ENCODE results near the gene CS. TPM values are rescaled to one million over a fixed set of nuclear protein-coding genes. Genes with fewer than 3 reads are reported as not detected.
"Not testable (repeated sequence)": the region's sequence is repeated elsewhere in the genome, so short reads cannot be mapped to it uniquely, and the experiment has no call there.

The CS gene
- 196 TPM for total RNA-seq

- peak; percentile 99 for DNase-seq (ENCODE audit: low spot score)
These were observed at the start of gene CS for GRCh38 chr12:56299853-56300643. CS (minus strand) TSS chr12:56300330; CDS start chr12:56300201, 129 bp downstream.

GRCh38 chr12:56348776-56349175 is 48.6 kb upstream of the CS start:
- no peak for DNase-seq (ENCODE audit: low spot score)

DNA sequence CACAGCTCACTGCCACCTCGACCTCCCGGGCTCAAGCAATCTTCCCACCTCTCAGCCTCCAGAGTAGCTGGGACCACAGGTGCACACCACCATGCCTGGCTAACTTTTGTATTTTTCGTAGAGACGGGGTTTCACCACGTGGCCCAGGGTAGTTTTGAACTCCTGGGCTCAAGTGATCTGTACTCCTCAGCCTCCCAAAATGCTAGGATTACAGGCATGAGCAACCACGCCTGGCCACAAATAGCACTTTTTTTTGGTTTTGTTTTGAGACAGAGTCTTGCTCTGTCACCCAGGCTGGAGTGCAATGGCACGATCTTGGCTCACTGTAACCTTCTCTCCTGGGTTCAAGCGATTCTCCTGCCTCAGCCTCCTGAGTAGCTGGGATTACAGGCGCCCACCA is 47.1 kb upstream of the CS start:
- not testable (repeated sequence) for DNase-seq (ENCODE audit: low spot score)

DNA sequence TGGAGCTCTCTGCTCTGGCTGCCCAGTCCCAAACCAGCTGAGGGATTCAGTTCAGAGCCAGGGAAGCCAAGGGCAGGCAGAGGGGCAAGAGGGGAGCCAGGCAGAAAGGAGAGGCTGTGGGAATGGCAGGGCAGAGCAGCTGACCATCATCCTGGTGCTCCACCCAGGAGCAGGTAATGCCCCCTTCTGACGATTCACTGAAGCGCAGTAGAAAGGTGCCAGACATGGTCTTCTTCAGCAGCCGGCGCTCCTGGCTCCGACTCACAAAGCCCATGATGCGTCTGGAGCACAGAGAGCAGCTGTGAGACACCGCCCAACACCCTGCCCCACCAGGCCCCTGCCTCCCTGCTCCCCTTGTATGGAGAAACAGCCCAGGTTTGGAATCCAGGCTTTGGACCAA is 46.5 kb upstream of the CS start:
- no peak for DNase-seq (ENCODE audit: low spot score)

GRCh38 chr12:56342290-56342689 is 42.2 kb upstream of the CS start:
- DNase-seq (ENCODE audit: low spot score) = not testable (repeated sequence)

DNA sequence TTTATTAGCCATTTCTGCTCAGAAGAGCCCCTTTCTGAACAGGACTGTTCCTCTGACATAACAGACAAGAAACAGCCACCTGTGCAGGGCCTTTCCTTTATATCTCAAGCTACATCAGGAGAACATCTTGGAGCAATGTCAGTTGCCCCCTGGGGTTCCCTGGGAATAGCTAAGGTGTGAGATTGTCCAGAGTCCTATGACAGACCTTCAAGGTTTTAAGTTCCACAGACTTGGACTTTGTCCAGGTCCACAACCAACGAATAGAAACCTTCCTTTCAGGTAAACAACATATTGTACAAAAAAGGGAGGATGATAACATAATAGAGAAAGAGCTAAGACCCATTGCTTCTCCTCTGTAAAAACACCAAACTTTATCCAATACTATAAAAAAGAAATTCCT is 41.5 kb upstream of the CS start:
- DNase-seq (ENCODE audit: low spot score) = no peak

DNA sequence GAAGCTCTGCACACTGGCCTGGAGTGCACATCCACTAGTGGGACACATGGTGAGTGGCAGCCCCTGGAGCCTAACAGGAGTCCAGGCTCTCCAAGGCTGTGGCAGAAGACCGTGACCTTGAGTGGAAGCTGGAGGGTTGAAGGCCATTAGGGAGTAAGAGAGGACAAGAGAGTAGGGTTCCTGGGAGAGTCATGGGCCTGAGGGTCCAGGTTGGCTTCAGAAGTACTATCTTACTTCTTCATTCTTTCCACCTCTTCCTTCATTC is 39.0 kb upstream of the CS start:
- DNase-seq (ENCODE audit: low spot score) = no peak

GRCh38 chr12:56338308-56339157 is 38.4 kb upstream of the CS start, which contains the start of gene IL23A:
IL23A (plus strand) TSS chr12:56338884; CDS start chr12:56339045, 161 bp downstream.
- no peak for DNase-seq (ENCODE audit: low spot score)

GRCh38 chr12:56337753-56338251 is 37.7 kb upstream of the CS start:
- no peak for DNase-seq (ENCODE audit: low spot score)

- no peak for DNase-seq (ENCODE audit: low spot score)
These were observed 36.4 kb upstream of the CS start for GRCh38 chr12:56336361-56337167.

GRCh38 chr12:56335527-56335926 is 35.4 kb upstream of the CS start:
- not testable (repeated sequence) for DNase-seq (ENCODE audit: low spot score)

DNA sequence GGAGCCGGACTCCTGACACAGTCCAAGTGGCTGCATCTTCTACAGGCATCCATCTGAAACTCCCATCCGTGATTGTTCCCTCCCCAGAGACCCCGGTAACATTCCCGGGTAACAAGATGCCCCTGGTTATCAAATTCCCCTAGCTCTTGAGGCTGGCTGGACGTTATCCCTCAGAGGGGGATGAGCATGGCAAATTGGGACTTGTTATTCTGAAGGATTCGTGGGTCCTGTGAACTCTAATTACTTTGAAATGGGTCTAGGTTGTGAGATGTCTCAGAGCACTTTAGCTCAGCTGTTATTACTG is 34.3 kb upstream of the CS start:
- no peak for DNase-seq (ENCODE audit: low spot score)

- DNase-seq (ENCODE audit: low spot score) = peak; percentile 98
These were observed 33.8 kb upstream of the CS start, which contains the start of gene PAN2 for GRCh38 chr12:56333679-56334489. PAN2 (minus strand) TSS chr12:56334000; CDS start chr12:56333094, 906 bp downstream.

DNA sequence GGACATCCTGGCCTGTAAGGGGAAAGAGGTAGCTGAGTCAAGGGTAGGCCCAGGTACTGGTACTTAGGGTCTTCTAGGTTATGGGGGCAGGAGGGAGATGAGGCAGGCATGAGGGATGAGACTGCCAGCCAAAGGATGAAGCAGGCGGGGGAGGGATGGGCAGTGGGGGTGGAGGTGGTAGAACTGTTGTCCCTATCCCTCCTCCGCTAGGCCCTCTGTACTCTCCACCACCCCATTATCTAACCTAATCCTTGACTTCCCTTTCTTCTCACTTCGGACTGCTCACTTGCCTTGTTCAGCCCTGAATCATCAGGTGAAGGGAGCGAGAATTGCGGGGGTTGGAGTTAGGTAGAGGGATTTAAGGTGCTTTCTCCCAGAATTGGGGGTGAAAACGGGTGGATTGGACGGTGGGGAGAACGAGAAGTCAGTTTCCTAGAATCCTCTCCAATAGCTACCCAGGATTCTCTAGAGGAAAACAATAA is 33.1 kb upstream of the CS start:
- no peak for DNase-seq (ENCODE audit: low spot score)

DNA sequence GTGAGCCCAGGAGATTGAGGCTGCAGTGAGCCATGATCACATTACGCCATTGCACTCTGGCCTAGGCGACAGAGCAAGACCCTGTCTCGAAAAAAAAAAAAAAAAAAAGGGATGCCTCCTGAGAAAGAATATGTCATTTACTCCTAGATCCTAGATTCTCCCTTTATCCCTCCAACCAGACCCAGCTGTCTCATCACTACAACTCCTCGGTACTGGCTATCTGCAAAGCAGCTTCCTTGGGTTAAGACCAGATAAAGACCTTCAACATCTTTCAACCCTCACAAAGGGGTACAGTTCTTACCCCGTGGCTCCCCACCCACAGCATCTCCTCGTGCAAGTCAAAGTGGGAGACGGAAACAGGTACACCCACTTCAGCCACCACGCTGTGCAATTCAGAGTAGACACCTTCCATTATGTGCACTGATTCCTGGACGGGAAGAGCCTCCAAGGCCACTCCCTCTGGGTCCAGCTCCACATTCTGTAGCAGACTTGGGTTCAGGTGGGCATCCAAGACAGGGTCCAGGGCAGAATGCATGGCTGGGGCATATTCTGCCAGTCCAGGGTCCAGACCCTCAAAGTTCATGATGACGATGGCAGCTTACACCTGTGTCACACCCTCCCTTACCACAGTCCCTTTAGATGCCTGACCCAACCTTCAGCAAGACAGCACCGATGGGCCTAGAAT is 32.5 kb upstream of the CS start:
- no peak for DNase-seq (ENCODE audit: low spot score)

- no peak for DNase-seq (ENCODE audit: low spot score)
These were observed 30.9 kb upstream of the CS start for GRCh38 chr12:56330936-56331490.

GRCh38 chr12:56326533-56326932 is 26.4 kb upstream of the CS start:
- DNase-seq (ENCODE audit: low spot score) = no peak

DNA sequence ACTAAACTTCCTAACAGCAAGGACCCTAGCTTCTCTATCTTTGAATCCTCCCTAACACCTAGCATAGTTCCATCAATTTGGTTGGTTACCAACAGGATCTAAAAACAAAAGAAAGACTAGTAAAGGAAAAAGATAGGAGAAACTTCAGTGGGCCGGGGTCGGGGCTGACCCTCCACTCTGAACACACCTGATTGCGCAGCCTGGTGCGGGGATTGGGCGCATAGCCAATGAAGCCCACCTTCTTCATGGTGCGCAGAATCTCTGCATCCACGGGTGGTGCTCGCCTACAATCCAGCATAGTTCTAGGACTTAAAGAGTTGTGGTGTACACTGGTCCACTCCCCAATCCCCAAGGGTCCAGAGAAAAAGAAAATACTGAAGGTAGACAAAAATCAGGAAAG is 26.0 kb upstream of the CS start:
- no peak for DNase-seq (ENCODE audit: low spot score)

- no peak for DNase-seq (ENCODE audit: low spot score)
These were observed 24.1 kb upstream of the CS start for GRCh38 chr12:56324206-56324605.

DNA sequence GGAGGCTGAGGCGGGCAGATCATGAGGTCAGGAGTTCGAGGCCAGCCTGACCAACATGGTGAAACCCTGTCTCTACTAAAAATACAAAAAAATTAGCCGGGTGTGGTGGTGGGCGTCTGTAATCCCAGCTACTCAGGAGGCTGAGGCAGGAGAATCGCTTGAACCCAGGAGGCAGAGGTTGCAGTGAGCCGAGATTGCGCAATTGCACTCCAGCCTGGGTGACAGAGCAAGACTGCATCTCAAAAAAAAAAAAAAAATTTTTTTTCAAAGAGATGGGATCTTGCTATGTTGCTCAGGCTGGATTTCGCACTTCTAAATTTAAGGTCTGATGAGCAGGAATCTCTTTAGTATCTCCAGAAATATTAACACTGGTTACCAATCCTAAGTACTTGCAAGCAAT is 21.5 kb upstream of the CS start:
- DNase-seq (ENCODE audit: low spot score) = not testable (repeated sequence)
